ENCODE data around the gene ZNF382.

GRCh38 chr19:36638862-36639510 lies 33.9 kb downstream of the ZNF382 start:
- no peak for TF ChIP-seq CTCF (conservative IDR thresholded peaks at IDR 0.05)
- TF ChIP-seq ZFX (IDR thresholded peaks at IDR 0.05), result no peak

Data from C4-2B (cell line).